PFSK-1 (cell line): Measurements from ENCODE around the gene NSG2.

Experiments used
- FOXP2 ChIP-seq: optimal IDR thresholded peaks from 2 replicates; pipeline ENCODE3; 2011; ENCODE audit warnings: borderline replicate concordance, control low read depth, inconsistent platforms; ENCODE audit not compliant: insufficient read depth; ENCODE audit errors: extremely low read length, extremely low read depth
- POLR2AphosphoS5 ChIP-seq: IDR thresholded peaks from 2 replicates; pipeline ENCODE4 v1.6.1; 2012; ENCODE audit warnings: low read depth, mild to moderate bottlenecking, control low read depth, low read length, moderate library complexity
- REST ChIP-seq, 2 experiments: IDR thresholded peaks; 2 replicates each; pipeline versions ENCODE4 v1.6.1 to v1.8.0; 2011 to 2012; ENCODE audit warnings: low read depth in 2 of 2, low read length in 2 of 2, control low read depth in 1 of 2, inconsistent platforms in 1 of 2, mild to moderate bottlenecking in 1 of 2, moderate library complexity in 1 of 2; ENCODE audit not compliant: insufficient read depth in 1 of 2
- TAF1 ChIP-seq: IDR thresholded peaks from 2 replicates; pipeline ENCODE4 v1.6.1; 2012; ENCODE audit warnings: low read length, control low read depth, borderline replicate concordance; ENCODE audit not compliant: insufficient read depth

DNA sequence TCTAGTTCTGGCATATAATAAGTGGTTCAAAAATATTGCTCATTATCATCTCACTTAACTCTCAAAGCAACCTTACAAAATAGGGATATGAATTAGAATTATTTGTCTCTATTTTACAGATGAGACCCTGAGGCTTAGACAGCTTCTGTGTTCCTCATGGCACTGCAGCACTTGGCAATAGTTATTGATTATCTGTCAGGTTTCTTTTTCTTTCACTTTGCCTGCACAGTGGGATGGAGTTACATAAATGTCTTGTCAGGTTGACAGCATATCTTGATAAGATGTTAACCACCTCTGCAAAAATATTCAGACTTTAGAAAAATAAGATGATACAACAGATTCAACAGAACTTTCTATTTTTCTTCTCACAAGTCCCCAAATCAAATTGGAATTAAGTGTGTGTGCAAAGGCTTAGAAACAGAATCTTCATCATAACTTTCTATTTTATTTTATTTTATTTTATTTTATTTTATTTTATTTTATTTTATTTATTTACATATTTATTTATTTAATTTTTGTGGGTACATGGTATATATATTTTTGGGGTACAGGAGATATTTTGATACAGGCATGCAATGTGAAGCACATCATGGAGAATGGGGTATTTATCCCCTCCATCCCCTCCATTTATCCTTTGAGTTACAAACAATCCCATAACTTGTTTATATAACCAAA is 17.7 kb downstream of the NSG2 start:
- TF ChIP-seq REST (IDR thresholded peaks at IDR 0.05; ENCODE audit: insufficient read depth in 1 of 2, low read depth in 2 of 2, low read length in 2 of 2) (no peak), POLR2AphosphoS5 (no peak), TAF1 (no peak), FOXP2 (no peak)
